Measurements from ENCODE around the gene CYP19A1.

Gene CYP19A1

DNA sequence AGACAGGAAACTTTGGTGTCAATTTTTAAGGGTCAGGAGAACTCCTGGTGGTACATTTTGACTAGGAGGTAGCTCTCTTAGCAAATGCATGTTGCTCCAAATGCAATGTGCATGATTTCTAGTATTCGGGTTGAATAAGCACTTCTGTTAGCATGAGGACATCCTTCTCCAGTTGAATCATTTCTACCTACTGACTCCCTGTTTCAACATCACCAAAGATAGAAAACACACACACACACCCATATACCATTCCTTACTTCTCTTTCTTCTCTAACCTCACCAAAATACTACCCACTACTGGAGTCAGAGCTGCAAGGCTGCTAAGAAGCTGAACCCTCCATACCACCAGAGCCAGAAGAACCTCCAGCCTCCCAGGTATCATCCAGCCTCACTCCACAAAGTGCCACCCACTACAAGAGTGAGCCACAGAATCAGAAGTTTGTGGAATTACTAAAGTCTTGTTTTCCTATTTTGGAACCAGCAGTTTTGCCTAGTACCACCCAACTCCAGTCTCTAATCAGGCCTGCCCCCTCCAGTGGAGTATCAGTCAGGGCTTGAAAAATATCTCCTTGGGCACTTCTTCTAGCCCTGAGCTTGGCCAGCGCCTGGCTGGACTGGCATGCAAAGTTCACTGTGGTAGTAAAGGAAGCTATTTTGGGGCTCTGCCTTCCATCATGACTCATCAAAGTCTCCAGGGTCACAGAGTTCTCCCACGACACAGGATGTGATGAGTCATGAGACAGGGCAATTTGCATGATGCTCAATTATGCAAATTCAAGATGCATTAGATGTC lies 110.3 kb downstream of the CYP19A1 start:
- no peak overlapping the region for H3K4me3 ChIP-seq (ENCODE audit: low read depth, low read length)
- peak; percentile 82 for DNase-seq (ENCODE audit: low read depth)
- TF ChIP-seq, protein P1, sequence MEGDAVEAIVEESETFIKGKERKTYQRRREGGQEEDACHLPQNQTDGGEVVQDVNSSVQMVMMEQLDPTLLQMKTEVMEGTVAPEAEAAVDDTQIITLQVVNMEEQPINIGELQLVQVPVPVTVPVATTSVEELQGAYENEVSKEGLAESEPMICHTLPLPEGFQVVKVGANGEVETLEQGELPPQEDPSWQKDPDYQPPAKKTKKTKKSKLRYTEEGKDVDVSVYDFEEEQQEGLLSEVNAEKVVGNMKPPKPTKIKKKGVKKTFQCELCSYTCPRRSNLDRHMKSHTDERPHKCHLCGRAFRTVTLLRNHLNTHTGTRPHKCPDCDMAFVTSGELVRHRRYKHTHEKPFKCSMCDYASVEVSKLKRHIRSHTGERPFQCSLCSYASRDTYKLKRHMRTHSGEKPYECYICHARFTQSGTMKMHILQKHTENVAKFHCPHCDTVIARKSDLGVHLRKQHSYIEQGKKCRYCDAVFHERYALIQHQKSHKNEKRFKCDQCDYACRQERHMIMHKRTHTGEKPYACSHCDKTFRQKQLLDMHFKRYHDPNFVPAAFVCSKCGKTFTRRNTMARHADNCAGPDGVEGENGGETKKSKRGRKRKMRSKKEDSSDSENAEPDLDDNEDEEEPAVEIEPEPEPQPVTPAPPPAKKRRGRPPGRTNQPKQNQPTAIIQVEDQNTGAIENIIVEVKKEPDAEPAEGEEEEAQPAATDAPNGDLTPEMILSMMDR (conservative IDR thresholded peaks at IDR 0.05; ENCODE audit: low read depth, low read length), result no peak

DNA sequence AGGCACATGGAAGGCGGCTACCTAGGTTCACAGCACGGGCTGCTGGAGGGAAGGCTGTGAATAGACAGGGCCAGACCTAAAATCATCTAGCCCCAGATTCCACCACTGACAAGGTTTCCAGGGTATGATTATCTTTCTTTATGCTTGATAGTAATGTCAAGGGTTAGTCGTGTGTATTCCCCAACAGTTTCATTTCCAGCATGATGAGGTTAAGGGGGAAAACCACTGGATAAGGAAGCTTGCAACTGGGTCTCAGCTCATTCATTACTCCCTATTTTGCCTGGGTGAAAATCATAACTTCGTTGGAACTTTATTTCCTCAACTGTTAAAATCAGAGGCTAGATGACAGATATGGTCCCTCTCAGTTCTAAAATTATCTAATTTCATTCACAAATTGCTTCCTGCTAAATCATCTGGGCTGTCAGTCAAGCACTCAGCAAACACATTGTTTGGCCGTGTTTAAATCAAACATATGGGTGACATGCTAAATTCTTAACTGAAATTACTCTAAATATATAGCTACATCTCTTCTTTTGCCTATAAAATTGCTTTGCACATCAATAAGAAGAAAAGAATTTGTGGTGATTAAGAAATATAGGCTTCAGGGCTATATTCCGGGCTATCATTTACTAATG lies 111.7 kb downstream of the CYP19A1 start:
- no peak for DNase-seq (ENCODE audit: low read depth)
- TF ChIP-seq, protein P1 (conservative IDR thresholded peaks at IDR 0.05; ENCODE audit: low read depth, low read length), result no peak
- no peak overlapping the region for H3K4me3 ChIP-seq (ENCODE audit: low read depth, low read length)

- H3K4me3 ChIP-seq (ENCODE audit: low read depth, low read length), result no peak overlapping the region
Measured at GRCh38 chr15:51224428-51224827, 114.0 kb downstream of the CYP19A1 start.

DNA sequence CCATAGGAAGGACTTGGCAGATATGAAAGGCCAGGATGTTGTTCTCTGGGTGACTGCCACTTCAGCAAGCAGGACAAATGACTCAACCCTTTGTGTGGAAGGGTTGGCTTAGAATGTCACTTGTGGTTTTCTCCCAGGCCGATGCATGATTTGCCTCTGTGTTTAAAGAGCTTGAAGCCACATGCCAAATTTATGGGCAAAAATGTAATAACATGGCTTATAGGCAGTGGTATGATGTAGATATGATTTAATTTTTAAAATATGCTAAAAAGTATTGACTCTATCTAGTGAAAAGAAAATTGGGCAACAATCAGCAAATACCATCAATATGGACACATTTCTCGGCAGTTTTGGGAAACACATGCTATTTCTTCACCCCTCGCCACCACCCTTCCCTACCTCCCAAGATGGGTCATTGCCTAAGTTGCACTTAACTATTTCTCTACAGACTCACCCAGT lies 114.6 kb downstream of the CYP19A1 start:
- TF ChIP-seq, protein P1 (conservative IDR thresholded peaks at IDR 0.05; ENCODE audit: low read depth, low read length), result no peak
- DNase-seq (ENCODE audit: low read depth), result peak; percentile 55
- no peak overlapping the region for H3K4me3 ChIP-seq (ENCODE audit: low read depth, low read length)

More at GRCh38 chr15:51224428-51224827, 114.0 kb downstream of the CYP19A1 start:
- TF ChIP-seq, protein P1 (conservative IDR thresholded peaks at IDR 0.05; ENCODE audit: low read depth, low read length), result no peak
- DNase-seq (ENCODE audit: low read depth), result peak; percentile 62

DNA sequence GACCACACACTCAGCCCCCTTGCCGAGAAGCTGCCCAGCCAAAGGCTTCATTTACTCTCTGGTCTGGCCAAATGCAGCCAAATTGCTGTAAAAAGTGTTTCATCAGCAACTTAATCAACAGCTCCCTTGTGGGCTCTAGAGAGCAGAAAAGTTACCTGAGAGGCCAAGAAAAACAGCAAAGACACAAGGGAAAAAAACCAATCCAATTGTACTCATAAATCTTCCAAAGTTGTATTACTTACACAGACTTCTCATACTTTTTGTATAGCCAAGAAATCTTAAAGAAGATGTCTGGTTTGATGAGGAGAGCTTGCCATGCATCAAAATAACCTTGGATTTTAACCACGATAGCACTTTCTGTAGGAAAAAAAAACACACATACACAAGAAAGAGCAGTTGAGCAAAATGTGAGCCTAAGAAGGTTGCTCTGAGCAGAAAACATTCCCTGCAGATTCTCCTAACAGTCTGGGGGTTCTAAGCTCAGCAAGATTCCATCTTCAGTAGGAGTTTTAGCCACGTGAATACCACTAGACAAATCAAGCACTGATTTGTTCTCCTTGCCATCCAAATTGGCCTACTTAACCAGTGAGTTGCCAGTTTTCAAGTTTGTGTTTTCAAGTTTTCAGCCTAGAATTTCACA lies 120.0 kb downstream of the CYP19A1 start:
- no peak overlapping the region for H3K4me3 ChIP-seq (ENCODE audit: low read depth, low read length)
- TF ChIP-seq, protein P1 (conservative IDR thresholded peaks at IDR 0.05; ENCODE audit: low read depth, low read length), result no peak
- DNase-seq (ENCODE audit: low read depth), result no peak

DNA sequence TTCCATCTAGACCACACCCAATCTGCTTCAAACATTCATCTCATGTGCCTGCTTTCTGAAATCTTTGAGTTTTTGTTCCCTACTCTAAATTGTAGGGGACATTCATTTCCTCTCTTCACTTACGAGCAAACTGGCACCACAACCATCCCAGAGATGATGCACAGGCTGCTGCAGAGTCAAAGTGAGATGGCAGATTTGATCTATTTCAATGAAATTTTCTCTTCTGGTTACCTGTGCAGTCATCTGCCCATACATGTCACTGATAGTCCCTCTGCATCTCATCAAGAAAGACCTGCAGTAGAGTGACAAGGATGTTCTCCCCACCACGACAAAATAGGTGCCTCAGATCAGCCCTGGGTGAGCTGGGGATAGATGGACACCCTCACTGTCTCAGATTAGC lies 125.5 kb downstream of the CYP19A1 start:
- TF ChIP-seq, protein P1 (conservative IDR thresholded peaks at IDR 0.05; ENCODE audit: low read depth, low read length), result no peak
- H3K4me3 ChIP-seq (ENCODE audit: low read depth, low read length), result no peak overlapping the region
- no peak for DNase-seq (ENCODE audit: low read depth)
